ENCODE data around the gene BABAM2.

The BABAM2 gene

DNA sequence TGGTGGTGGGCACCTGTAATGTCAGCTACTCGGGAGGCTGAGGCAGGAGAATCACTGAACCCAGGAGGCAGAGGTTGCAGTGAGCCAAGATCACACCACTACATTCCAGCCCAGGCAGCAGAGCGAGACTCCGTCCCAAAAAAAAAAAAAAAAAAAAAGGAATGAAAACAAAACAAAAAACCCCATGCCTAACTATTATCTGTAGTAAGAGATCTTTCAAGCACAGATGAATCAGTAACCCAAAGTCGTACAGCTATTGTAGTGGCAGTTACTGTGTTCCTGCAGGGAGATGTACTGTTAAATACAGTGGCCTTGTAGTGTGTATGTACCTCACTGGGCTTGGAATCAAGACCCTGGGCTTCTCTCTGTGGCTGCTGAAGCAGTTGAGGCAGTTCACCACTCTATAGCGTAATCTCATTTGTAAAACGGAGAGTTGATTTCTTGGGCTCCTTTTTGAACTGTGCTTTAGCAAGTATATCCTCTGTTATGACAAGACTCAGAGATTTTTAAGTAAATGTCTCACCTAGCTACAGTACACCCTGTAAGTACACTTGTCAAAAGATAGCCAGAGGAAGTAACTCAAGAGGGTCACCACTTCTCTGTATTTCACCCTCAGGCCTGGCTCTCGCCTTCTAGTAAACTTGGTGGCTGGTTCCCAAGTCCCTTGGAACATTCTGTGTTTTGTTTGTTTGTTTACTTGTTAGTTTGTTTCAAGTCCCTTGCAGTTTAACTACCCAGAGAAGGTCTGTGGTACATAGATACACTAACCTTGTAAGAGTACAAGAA is 392.5 kb downstream of the BABAM2 start:
- DNase-seq (ENCODE audit: low spot score): no peak

DNA sequence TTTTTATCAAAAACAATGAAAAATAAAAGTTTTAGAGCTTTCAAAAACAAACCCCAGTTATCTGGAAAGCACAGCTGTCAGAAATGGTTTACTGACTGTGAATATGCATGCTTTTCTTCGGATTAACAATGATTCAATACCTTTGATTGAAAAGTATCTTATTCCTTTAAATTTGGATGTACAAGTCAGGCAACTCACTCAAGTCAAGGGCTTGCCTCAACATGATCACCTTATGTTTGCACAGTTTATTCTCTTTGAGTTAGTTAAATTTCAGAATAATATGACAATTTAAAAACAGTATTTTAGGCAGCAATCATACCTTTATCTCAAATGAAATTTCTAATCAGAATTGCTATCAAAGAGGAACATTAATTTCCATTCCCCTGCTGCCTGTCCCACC is 393.3 kb downstream of the BABAM2 start:
- DNase-seq (ENCODE audit: low spot score): no peak

DNA sequence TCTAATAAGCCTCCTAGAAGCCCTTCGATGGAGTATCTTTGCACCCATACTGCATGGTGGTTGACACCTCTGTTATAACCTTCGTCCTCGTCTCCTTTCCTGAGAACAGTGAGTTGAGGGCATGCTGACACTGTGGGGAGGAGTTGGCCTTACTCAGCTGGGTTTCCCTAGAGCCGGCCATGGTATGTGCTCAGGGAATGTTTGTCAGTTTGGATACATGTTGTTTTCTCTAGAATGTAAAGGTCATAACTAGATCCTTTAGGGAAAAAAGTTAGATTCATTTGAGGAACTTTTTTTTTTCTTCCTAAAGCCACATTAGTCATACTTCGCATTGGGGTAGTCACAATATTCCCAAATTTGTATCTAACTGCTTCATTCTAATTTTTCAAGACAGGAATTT is 396.1 kb downstream of the BABAM2 start:
- DNase-seq (ENCODE audit: low spot score): no peak

DNA sequence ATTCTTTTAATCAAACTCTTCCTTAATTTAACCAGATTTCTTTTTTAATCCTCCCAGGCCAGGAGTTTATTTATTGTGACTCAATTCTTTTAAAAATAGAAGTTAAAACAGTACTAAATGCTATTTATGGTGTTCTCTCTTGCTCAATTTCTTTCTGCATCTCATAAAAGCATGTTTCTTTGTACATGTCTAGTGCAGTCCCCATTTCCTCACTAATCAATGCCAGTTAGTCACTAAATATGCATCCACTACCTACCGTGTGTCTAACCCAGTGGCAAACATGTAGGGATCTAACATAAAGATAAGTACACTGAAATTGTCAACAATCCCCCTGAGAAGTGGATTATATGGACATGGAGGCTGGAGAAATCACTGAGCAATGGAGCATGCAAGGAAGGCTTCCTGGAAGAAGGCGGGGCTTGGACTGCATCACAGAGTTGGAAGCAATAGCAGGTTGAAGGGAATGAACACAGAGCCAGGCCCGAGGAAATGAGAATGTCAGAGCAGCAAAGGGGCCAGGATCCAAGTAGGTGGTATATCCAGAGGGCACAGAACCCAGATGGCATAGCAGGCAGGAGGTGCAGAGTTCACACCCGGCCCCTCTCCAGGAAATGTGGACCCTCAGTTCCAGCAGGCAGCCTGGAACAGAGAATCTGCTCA is 396.9 kb downstream of the BABAM2 start:
- no peak for DNase-seq (ENCODE audit: low spot score)

DNA sequence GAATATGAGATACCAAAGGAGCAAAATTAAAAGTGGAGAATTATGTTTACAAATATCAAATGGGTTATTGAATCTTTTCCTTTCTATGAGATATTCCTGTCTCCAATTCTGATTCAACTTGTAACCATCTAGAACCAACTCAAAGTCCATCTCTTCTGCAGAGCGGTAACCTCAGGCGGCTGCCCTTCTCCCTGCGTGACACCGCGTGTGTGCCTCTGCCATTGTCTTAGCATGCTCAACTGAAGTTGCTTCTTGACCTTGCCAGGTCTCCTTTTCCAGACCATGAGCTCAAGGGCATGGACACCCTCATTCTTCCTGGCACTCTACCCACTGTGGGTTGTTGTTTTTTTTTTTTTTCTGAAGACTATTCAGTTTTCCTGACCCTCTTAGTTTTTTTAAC is 398.1 kb downstream of the BABAM2 start:
- no peak for DNase-seq (ENCODE audit: low spot score)

DNA sequence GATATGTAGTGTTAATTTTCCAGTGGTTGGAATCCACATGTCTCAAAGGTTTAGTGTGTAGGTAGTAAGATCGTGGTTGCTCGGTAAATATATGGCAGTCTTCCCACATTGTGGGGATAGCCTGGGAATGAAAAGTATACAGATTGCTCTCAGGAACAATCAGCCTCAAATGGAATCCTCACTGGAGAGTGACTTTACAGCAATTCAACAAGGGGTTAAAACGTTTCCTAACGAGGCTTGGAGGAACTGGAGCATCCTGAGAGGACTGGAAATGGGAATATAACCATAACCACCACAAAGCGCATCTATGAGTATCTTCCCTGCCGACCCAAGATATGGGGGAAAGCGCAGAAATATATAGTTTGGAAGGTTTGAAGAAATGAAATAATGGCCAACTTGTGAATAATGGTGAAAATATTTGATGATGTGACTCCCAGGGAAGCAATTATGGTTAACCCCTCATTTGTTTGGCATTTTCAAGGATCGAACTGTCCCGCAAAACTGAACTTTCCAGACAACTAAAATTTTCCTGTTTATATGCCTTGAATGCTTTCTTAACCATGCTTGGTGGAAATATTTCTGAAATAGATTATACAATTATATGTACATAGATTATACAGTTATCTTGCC is 401.4 kb downstream of the BABAM2 start:
- DNase-seq (ENCODE audit: low spot score): no peak

DNA sequence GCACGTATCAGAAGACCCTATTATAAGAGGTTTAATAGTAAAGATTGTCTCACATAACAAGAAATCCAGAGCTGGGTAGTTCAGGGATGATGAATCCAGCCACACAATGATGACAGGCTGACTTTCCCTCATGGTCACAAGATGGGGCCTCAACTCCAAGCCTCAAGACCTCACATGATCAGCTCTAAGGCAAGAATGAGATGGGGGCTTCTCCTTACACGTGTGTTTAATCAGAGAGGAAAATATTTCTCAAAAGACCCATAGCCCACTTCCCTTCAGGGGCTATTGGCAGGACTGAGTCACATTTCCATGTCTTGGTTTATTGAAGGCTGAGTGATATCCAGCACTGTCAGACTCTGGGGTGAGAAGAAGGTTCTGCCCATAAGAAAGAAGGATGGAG is 402.0 kb downstream of the BABAM2 start:
- DNase-seq (ENCODE audit: low spot score): no peak

DNA sequence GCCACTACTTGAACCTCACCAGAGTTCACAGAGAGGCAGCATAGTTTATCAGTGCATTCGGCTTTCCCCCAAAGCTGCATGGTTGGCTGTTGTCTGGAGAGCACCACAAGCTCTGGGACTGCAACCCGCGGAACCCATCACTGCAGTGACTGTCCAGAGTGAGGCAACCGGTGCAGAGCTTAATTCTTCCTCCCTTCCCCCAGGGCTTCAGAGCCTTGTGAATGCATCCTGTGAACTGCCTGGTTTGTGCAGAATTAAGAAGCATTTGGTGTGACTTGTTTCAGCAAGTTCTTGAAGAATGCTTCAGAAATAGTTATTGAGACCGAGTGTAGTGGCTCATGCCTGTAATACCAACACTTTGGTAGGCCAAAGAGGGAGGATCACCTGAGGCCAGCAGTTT is 402.9 kb downstream of the BABAM2 start:
- DNase-seq (ENCODE audit: low spot score): no peak

DNA sequence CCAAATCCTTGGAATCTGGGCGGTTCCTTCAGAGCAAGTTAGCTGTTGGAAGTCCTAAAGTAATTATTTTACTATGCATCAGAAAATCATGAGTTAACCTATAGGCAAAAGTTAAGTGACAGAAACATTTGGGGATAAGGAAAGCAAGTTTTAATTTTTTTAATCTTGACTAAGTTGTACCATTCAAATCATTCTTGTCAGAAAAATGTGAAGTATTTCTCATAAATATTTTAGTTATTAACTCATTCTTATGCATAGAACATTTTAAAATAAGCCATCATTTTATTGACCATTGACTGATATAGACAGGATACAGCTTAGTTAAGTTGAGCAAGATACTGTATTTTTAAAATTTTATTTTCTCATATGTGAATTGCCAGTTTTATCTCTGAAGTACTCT is 403.9 kb downstream of the BABAM2 start:
- no peak for DNase-seq (ENCODE audit: low spot score)

DNA sequence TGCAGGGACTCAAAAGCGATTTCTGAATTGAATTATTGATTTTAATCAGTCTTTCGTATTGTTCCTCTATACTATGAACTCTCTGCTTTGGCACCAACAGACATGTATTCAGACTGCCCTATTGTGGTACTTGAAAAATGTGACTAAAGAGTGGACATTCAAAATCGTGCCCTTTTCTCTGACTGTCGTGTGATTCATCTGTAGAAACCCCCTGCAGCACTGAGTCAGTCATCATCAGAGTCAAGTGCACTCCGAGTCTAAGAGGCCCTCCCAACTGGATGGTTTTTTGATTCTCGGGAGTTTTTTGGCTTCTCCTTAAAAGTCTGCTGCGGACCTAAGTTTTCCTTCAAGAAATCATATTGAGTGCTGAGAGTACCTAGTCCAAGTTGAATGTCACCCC is 405.7 kb downstream of the BABAM2 start:
- DNase-seq (ENCODE audit: low spot score): no peak

DNA sequence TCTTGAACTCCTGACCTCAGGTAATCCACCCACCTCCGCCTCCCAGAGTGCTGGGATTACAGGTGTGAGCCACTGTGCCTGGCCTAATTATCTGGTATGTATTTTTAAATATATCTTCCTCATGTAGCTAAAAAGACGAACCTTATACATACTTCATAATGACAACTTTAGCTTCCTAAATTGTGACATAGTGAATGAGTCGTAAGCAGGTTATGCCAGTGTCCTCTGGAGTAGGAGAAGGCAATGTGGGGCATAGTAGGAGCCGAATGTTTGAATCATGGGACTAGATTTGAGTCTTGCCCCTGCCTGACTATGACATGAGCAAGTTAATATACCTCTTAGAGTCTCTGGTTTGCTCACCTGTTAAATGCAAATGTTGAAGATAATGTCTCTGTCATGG is 406.4 kb downstream of the BABAM2 start:
- DNase-seq (ENCODE audit: low spot score): no peak

DNA sequence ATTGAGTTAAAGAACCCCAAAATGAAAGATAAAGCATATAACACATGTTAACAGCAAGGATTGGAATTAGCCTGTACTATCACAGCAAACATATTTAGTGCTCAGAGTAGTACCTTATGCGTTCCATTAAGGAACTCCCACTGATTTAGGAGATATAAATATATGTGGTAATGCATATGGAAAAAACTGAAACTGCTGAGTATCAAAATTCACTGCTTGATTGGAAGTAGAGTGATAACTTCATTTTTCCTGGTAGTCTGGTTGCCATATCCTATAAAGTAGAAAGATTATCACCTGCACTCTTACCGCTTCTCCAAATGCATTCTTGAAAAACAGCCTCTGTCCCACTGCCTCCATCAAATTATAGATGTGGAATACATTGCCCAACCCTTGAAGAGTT is 407.0 kb downstream of the BABAM2 start:
- no peak for DNase-seq (ENCODE audit: low spot score)

DNA sequence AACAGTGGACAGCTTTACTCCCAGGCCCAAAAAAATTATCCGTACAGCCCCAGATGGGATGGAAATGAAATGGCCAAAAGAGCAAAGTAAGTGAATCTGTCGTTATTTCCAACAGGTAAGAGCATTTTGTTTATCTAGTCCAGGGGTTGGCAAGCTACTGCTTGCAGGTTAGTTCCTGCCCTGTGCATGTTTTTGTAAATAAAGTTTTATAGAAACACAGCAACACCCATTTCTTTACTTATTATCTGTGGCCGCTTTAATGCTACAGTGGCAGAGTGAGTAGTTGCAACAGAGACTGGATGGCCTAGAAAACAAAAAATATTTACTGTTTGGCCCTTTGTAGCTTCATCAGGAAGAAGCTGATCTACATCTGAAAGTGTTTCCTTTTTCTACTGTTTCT is 407.9 kb downstream of the BABAM2 start:
- DNase-seq (ENCODE audit: low spot score): no peak

DNA sequence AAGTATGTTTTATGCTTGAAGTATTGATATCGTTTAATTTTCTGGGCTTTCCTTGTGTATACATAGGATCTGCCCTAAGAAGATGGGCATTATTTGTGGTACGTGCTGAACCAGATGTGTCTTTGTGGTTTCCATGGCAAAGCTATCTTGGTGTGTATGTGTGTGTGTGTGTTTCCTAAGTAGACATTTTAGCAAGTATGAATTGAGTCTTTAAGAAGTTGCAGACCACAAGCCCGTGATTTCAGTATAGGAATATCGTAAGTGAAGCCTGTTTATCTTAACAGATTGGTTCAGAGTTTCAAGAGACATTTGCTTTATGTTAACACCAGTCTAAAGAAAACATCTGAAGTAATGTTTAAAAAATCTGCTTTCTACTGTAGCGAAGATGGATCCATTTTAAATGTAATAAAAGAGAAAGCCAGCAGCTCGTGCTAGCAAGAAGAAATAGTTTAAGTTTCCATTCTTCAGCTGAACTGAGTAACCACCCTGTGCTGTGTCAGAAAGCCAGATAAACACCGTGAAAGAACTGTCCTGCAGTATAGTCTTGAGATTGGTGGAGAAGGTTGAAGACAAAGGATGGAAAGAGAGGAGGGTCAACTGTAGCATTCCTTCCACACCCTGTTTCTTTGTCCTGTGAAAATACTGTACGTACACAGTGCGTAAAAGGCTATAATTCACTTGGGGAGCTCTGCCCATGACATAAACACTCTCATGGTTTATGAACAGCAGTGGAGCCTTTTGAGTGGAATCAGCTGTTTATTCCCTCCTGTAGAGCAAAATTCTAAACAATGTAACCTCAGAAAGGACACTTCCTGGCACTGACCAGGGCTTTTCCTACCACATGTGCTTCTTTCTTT is 410.2 kb downstream of the BABAM2 start:
- DNase-seq (ENCODE audit: low spot score): no peak

DNA sequence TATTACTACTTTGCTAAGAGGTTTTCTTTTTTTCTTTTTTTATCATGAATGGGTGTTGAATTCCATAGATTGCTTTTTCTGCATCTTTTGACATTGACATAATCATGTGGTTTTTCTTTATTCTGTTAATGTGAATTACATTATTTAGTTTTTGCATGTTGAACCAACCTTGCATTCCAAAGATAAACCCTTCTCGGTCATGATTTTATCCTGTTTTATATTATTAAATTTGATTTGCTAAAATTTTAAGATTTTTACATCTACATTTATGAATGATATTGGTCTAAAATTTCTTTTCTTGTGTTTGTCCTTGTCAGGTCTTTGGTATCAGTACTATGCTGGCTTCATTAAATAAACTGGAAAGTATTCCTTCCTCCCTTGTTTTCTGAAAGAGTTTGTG is 414.7 kb downstream of the BABAM2 start:
- DNase-seq (ENCODE audit: low spot score): no peak

DNA sequence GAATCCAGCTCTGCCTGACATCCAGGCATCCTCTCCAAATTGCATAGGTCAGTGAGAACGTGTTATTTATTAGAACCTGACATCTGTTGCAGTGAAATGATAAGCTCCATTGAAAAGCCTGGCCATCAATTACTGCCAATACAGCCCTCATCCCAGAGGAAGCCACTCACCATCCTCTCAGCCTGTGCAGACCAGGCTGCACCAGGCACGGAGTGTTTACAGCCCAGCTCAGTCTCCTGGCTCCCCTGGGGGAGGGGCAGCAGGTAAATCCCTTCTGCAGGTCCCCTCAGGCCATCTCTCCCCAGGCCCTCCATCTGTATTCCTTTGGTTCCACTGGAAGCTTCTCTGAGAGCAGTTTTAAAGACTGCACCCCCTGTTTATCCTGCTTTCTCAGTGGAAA is 419.6 kb downstream of the BABAM2 start:
- DNase-seq (ENCODE audit: low spot score): no peak

DNA sequence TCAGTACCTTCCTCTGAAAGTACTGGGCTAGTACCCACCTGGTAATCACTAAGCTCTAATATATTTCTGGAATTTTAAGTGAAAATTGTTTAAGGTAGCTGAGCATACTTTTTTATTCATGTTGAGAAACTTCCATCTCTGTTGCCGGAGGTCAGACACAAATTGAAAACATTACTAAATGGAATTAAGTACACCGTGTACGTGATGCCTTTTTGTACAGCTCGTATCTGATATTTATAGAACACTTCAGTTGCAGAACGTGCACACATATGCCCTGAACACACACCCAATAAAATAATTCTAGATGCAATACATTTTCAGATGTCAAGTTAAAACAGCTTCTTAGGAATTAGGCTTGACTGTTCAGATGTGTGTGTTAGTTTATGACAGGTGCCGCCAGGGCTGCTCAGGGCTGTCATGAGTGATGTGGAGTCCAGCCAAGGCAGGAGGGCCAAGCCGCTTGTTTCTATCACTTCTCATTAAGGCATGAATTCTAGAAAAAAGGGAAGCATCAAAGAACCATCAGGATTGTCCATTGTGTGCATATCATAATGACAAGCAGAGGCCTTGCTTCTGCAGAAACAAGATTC is 421.2 kb downstream of the BABAM2 start:
- no peak for DNase-seq (ENCODE audit: low spot score)

DNA sequence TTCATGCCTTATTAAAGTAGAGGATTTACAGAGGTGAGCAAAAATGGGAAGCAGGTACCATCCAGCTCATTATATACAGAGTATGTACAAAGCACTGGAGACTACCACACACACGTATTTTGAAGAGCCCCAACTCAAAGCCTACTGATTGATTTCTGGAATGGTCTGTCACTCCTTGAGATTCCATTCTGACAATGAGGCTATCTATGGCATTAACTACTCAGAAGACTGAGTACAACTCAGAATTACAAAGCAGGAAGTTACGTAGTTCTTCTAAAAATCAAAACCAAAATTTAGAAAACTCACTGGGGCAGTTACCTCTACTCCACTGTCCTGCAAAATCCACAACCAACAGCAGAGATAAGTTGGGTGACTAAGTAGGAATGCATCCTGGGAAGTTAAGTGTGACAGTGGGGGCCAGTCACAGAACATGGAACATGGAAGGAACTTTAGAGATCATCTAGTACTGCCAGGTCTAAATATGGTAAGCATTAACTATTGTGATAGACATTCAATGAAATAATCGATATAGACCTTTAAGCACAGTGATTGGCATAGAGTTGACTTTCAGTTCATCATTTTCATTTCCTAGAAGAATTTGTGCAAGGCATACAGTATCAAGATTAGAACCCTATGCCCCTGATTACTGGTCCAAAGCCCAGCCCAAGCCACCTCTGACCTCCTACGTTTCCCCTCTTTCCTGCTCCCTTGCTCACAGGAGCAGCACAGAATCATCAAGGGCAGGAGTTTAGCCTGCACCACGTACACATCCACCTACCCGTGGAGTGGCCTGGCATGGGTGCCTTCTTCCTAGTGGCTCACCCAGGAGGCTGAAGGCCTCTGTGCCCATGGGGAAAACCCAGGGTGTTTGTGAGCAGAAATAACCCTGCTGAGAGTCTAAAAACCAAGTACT is 422.0 kb downstream of the BABAM2 start:
- DNase-seq (ENCODE audit: low spot score): no peak

DNA sequence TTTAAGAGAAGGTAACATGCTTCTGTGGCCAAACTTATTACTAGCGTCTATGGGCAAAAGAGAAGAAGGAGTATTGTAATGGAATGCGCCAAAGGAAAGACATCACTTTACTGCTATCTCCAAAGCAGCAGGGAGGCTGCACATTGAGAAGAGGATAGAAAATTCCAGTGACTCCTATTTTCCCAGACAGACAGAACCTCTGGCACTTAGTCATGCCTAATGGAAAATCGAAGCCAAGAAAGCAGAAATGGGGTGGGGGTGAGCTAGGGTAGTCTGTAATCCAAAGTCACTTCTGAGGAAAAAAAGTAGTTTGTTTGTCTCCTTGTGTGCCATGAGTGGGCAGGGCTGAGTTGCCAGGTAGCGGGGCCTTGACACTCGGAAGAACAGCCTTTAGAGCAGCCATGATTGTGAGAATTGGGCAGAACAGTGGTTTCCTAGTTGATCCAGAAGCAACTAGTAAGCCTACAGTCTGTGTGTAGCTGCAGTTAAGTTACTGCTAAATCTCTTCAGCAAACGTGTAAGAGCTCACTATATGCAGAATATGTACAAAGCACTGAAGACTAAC is 422.8 kb downstream of the BABAM2 start:
- no peak for DNase-seq (ENCODE audit: low spot score)

DNA sequence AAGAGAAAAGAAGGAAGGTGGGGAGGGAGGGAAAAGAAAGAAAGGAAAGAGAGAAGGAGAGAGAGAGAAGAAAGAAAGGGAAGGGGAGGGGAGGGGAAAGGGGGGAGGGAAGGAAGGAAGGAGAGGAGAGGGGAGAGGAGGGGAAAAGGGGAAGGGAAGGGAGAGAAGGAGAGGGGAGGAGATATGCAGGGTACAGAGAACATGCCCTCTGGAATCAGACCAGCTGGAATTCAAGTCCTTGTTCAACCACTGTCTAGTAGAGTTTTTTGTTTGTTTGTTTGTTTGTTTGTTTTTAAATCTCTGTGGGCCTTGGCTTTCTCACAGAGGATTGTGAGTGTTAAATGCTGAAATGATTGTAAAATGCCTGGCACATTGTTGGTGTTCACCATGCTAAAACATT is 424.4 kb downstream of the BABAM2 start:
- DNase-seq (ENCODE audit: low spot score): no peak
